NCI-H524 (cell line): ENCODE data around the gene NRG3.
A peak's percentile ranks its signal among the peaks of the same experiment; 100 is the strongest.

Experiments
- DNase-seq, 2 experiments: peaks; one replicate each; lab custom pipeline; 2025; lab: John Stamatoyannopoulos, UW

The NRG3 gene

GRCh38 chr10:81874875-81875466, at the start of gene NRG3:
Gene NRG3, plus strand, starts transcription at chr10:81875194.
- DNase-seq: peak in 1 of 2 experiments; percentile 26

- peak in 1 of 2 experiments; percentile 42 for DNase-seq
These were observed 46.7 kb upstream of the NRG3 start for GRCh38 chr10:81828251-81828650.

GRCh38 chr10:81831060-81831459, 43.9 kb upstream of the NRG3 start:
- no peak for DNase-seq

GRCh38 chr10:81838950-81839349, 36.0 kb upstream of the NRG3 start:
- peak; percentile 6 to 45 for DNase-seq

GRCh38 chr10:81843042-81843441, 32.0 kb upstream of the NRG3 start:
- DNase-seq: peak in 1 of 2 experiments; percentile 12

- no peak for DNase-seq
These were observed 27.3 kb upstream of the NRG3 start for GRCh38 chr10:81847675-81848074.

GRCh38 chr10:81848514-81848913, 26.5 kb upstream of the NRG3 start:
- peak in 1 of 2 experiments; percentile 20 for DNase-seq

GRCh38 chr10:81848931-81849330, 26.1 kb upstream of the NRG3 start:
- no peak for DNase-seq

- DNase-seq: no peak
These were observed 12.4 kb upstream of the NRG3 start for GRCh38 chr10:81862596-81862995.

- DNase-seq: no peak
These were observed 11.2 kb upstream of the NRG3 start for GRCh38 chr10:81863771-81864170.

- DNase-seq: no peak
These were observed 9.4 kb upstream of the NRG3 start for GRCh38 chr10:81865581-81865980.

- no peak for DNase-seq
These were observed 8.2 kb upstream of the NRG3 start for GRCh38 chr10:81866753-81867152.

- DNase-seq: no peak
These were observed 4.5 kb upstream of the NRG3 start for GRCh38 chr10:81870472-81870871.

GRCh38 chr10:81871558-81871957, 3.4 kb upstream of the NRG3 start:
- DNase-seq: no peak

GRCh38 chr10:81872206-81872862, 2.7 kb upstream of the NRG3 start:
- peak in 1 of 2 experiments; percentile 1 for DNase-seq

GRCh38 chr10:81873231-81873931, 1.6 kb upstream of the NRG3 start:
- no peak for DNase-seq

GRCh38 chr10:81873932-81874816, 820 bp upstream of the NRG3 start:
- peak; percentile 32 to 56 for DNase-seq

- DNase-seq: no peak
These were observed 666 bp downstream of the NRG3 start for GRCh38 chr10:81875467-81876252.

GRCh38 chr10:81876253-81877077, 1.5 kb downstream of the NRG3 start:
- peak in 1 of 2 experiments; percentile 45 for DNase-seq

GRCh38 chr10:81877596-81877995, 2.6 kb downstream of the NRG3 start:
- DNase-seq: no peak
